Keratinocyte (primary cell): ENCODE measurements around the gene MXRA8. TPM values are rescaled to one million over a fixed set of nuclear protein-coding genes. Genes with fewer than 3 reads are reported as not detected.

Source experiments
- DNase-seq: peaks from one replicate; pipeline ENCODE4 v3.0.0-alpha.2; 2011; ENCODE audit warnings: low read depth, missing footprints, low spot score
- FAIRE-seq: peaks from 2 replicates; lab custom pipeline; 2011; peaks lifted over from hg19 to GRCh38; lab: Jason Lieb, UNC
- H2AFZ ChIP-seq: 2 replicates; pipeline ENCODE4 v1.6.0; 2012; ENCODE audit warnings: low read length, control low read depth, inconsistent platforms; ENCODE audit not compliant: control insufficient read depth
- H3K27ac ChIP-seq: 2 replicates; pipeline ENCODE4 v1.5.1; 2011; ENCODE audit warnings: low read length; ENCODE audit not compliant: control insufficient read depth, insufficient read depth
- H3K27me3 ChIP-seq: 3 replicates; pipeline ENCODE4 v1.6.0; 2011; ENCODE audit warnings: low read length; ENCODE audit not compliant: control insufficient read depth, insufficient read depth; ENCODE audit errors: extremely low read depth
- H3K36me3 ChIP-seq, 2 experiments: 2 replicates in 1 of 2; 3 replicates in 1 of 2; pipeline ENCODE4 v1.5.1; 2011; ENCODE audit warnings: low read length in 2 of 2, mild to moderate bottlenecking in 1 of 2; ENCODE audit not compliant: control insufficient read depth in 2 of 2, insufficient read depth in 2 of 2; ENCODE audit errors: extremely low read depth in 1 of 2
- H3K4me1 ChIP-seq: 3 replicates; pipeline ENCODE4 v1.5.1; 2011; ENCODE audit warnings: low read length; ENCODE audit not compliant: control insufficient read depth, insufficient read depth; ENCODE audit errors: extremely low read depth
- H3K4me2 ChIP-seq: 3 replicates; pipeline ENCODE4 v1.6.0; 2011; ENCODE audit warnings: low read depth, low read length; ENCODE audit not compliant: control insufficient read depth, insufficient read depth; ENCODE audit errors: extremely low read depth
- H3K4me3 ChIP-seq, 3 experiments: fragments of 200-600 bp in 1 of 3; sonication (generic) in 1 of 3; 2 replicates in 2 of 3; 3 replicates in 1 of 3; pipeline ENCODE4 v1.5.1; 2011 to 2016; ENCODE audit warnings: low read length in 3 of 3, mild to moderate bottlenecking in 3 of 3, control low read depth in 2 of 3, inconsistent platforms in 1 of 3, low read depth in 1 of 3, mixed read lengths in 1 of 3, mixed run types in 1 of 3, moderate library complexity in 1 of 3; ENCODE audit not compliant: control insufficient read depth in 2 of 3, insufficient read depth in 2 of 3; ENCODE audit errors: extremely low read depth in 1 of 3
- H3K79me2 ChIP-seq: 2 replicates; pipeline ENCODE4 v1.6.0; 2012; ENCODE audit warnings: low read length; ENCODE audit not compliant: control insufficient read depth, insufficient read depth
- H3K9ac ChIP-seq: 3 replicates; pipeline ENCODE4 v1.6.0; 2011; ENCODE audit warnings: low read length; ENCODE audit not compliant: control insufficient read depth, insufficient read depth; ENCODE audit errors: extremely low read depth
- H3K9me1 ChIP-seq: 3 replicates; pipeline ENCODE4 v1.6.0; 2011; ENCODE audit warnings: low read length; ENCODE audit not compliant: control insufficient read depth, insufficient read depth; ENCODE audit errors: extremely low read depth
- H3K9me3 ChIP-seq: 2 replicates; pipeline ENCODE4 v1.5.1; 2012; ENCODE audit warnings: low read depth, low read length; ENCODE audit not compliant: control insufficient read depth
- H4K20me1 ChIP-seq: 3 replicates; pipeline ENCODE4 v1.6.0; 2011; ENCODE audit warnings: low read length; ENCODE audit not compliant: control insufficient read depth, insufficient read depth; ENCODE audit errors: extremely low read depth
- EZH2 ChIP-seq: IDR thresholded peaks from one replicate; pipeline ENCODE4 v1.6.1; 2012; ENCODE audit warnings: inconsistent platforms, mild to moderate bottlenecking, low read length, moderate library complexity
- dilution Hi-C: fragments of 300-500 bp; cut with MboI; formaldehyde crosslinking; loops from one replicate; pipeline ENCODE4 v1.7.0; 2020; ENCODE audit warnings: low sequenced_read_pairs; ENCODE audit not compliant: extremely low pct_ligation_motif_present
- polyA plus RNA-seq, 5 experiments: library from polyadenylated mRNA; depleted of rRNA in 3 of 5; stranded (reverse) in 3 of 5; stranded (forward) in 1 of 5; unstranded in 1 of 5; fragments of >200 nt; gene quantifications; 1 replicate in 1 of 5; 2 replicates in 3 of 5; 3 replicates in 1 of 5; pipeline versions ENCODE4 v1.2.1 to v1.2.3, GENCODE V29; 2011 to 2012; ENCODE audit warnings: missing spikeins in 2 of 5, low read depth in 1 of 5, low replicate concordance in 1 of 5
- TF ChIP-seq, protein P1 (sequence below), 3 experiments: IDR thresholded peaks in 1 of 3; conservative IDR thresholded peaks in 1 of 3; optimal IDR thresholded peaks in 1 of 3; 2 replicates in 2 of 3; 3 replicates in 1 of 3; pipeline versions ENCODE3 to v1.5.1; 2011; ENCODE audit warnings: low read length in 3 of 3, mild to moderate bottlenecking in 3 of 3, moderate library complexity in 2 of 3, control low read depth in 1 of 3, inconsistent platforms in 1 of 3; ENCODE audit not compliant: insufficient read depth in 2 of 3; ENCODE audit errors: extremely low read depth in 1 of 3

MXRA8 gene
- polyA plus RNA-seq, 1 donor (not counting 4 experiments of a cell fraction or from before 2014, with no cell fraction given) = not detected

DNA sequence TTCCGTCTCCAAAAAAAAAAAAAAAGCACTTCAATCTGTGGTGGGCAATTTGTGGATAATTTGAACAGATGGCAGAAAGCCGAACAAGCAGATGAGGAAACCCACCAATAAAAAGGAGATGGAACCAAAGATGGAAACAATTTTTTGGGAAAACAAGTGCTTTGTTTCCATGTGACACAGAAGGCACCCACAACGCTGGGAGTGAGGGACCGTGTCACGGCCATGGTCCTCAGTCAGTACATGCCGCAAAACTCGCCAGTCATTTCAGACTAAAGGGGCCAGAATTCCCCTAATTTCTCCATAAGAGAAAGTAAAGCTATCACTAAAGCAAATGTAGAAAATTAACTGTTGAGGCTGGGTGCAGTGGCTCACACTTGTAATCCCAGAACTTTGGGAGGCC, 35.8 kb upstream of the MXRA8 start:
- H3K9ac ChIP-seq = no peak overlapping the region
- H3K4me2 ChIP-seq = no peak overlapping the region
- no peak overlapping the region for H3K4me3 ChIP-seq
- peaks cover 51% of the 10 kb centered on the region for H3K79me2 ChIP-seq
- no peak for TF ChIP-seq EZH2
- TF ChIP-seq, protein P1, sequence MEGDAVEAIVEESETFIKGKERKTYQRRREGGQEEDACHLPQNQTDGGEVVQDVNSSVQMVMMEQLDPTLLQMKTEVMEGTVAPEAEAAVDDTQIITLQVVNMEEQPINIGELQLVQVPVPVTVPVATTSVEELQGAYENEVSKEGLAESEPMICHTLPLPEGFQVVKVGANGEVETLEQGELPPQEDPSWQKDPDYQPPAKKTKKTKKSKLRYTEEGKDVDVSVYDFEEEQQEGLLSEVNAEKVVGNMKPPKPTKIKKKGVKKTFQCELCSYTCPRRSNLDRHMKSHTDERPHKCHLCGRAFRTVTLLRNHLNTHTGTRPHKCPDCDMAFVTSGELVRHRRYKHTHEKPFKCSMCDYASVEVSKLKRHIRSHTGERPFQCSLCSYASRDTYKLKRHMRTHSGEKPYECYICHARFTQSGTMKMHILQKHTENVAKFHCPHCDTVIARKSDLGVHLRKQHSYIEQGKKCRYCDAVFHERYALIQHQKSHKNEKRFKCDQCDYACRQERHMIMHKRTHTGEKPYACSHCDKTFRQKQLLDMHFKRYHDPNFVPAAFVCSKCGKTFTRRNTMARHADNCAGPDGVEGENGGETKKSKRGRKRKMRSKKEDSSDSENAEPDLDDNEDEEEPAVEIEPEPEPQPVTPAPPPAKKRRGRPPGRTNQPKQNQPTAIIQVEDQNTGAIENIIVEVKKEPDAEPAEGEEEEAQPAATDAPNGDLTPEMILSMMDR (optimal IDR thresholded peaks at IDR 0.05 in 1 of 3, IDR thresholded peaks at IDR 0.05 in 1 of 3, conservative IDR thresholded peaks at IDR 0.05 in 1 of 3; ENCODE audit: extremely low read depth in 1 of 3, insufficient read depth in 2 of 3, low read length in 3 of 3) = no peak
- dilution Hi-C loops = no loop called here
- H3K27me3 ChIP-seq = no peaks in the 10 kb centered on the region
- H4K20me1 ChIP-seq = no peaks in the 10 kb centered on the region
- H3K9me3 ChIP-seq = no peaks in the 10 kb centered on the region
- H3K36me3 ChIP-seq = peaks cover 52 to 62% of the 10 kb centered on the region in 2 experiments
- peaks cover 9% of the 10 kb centered on the region for H3K4me1 ChIP-seq
- H3K9me1 ChIP-seq = no peaks in the 10 kb centered on the region
- H2AFZ ChIP-seq = no peak overlapping the region
- no peak overlapping the region for H3K27ac ChIP-seq
- FAIRE-seq (no peak), DNase-seq (no peak)

- DNase-seq (no peak), FAIRE-seq (no peak)
- Histone ChIP-seq H3K27me3 (no peaks in the 10 kb centered on the region), H3K36me3 (peaks cover 55 to 62% of the 10 kb centered on the region in 2 experiments), H3K4me1 (peaks cover 9% of the 10 kb centered on the region), H3K9me1 (no peaks in the 10 kb centered on the region), H3K9me3 (no peaks in the 10 kb centered on the region), H3K27ac (no peak overlapping the region), H3K4me3 (no peak overlapping the region), H3K4me2 (no peak overlapping the region), H3K9ac (no peak overlapping the region), H3K79me2 (peaks cover 45% of the 10 kb centered on the region), H2AFZ (no peak overlapping the region), H4K20me1 (no peaks in the 10 kb centered on the region)
- dilution Hi-C loops = no loop called here
- TF ChIP-seq, protein P1 (optimal IDR thresholded peaks at IDR 0.05 in 1 of 3, IDR thresholded peaks at IDR 0.05 in 1 of 3, conservative IDR thresholded peaks at IDR 0.05 in 1 of 3; ENCODE audit: extremely low read depth in 1 of 3, insufficient read depth in 2 of 3, low read length in 3 of 3) = no peak
Measured at GRCh38 chr1:1393428-1393827, 35.1 kb upstream of the MXRA8 start.
